Activated T-cell treated with anti-CD3 and anti-CD28 coated beads, Interleukin-2, amount 50 U/mL, for 1 hour (primary cell): ENCODE data around the gene RBM12.

ENCODE experiments used
- DNase-seq: peaks from one replicate; pipeline ENCODE4 v3.0.0-alpha.2; 2020

Gene RBM12

GRCh38 chr20:35619196-35620095 lies 45.3 kb downstream of the RBM12 start:
- peak; percentile 81 for DNase-seq

- DNase-seq, result peak; percentile 50
These were observed 46.2 kb downstream of the RBM12 start for GRCh38 chr20:35618263-35619131.

GRCh38 chr20:35617397-35618262 lies 47.1 kb downstream of the RBM12 start:
- peak; percentile 53 for DNase-seq

GRCh38 chr20:35616465-35617396 lies 48.0 kb downstream of the RBM12 start:
- DNase-seq, result no peak

- peak; percentile 100 for DNase-seq
These were observed 48.8 kb downstream of the RBM12 start, which contains the start of gene SPAG4 for GRCh38 chr20:35615667-35616464. Gene SPAG4, plus strand, starts transcription at chr20:35615829. Its CDS starts 175 bp downstream, at chr20:35616004.

GRCh38 chr20:35611482-35611881 lies 53.2 kb downstream of the RBM12 start:
- no peak for DNase-seq

- DNase-seq, result no peak
These were observed 53.8 kb downstream of the RBM12 start for GRCh38 chr20:35610833-35611427.

GRCh38 chr20:35607003-35607735 lies 57.5 kb downstream of the RBM12 start:
- no peak for DNase-seq

- no peak for DNase-seq
These were observed 58.6 kb downstream of the RBM12 start for GRCh38 chr20:35606127-35606526.

GRCh38 chr20:35604449-35604747 lies 60.3 kb downstream of the RBM12 start:
- DNase-seq, result no peak

GRCh38 chr20:35603695-35604448 lies 60.8 kb downstream of the RBM12 start:
- no peak for DNase-seq

- DNase-seq, result no peak
These were observed 61.7 kb downstream of the RBM12 start for GRCh38 chr20:35602851-35603495.

- DNase-seq, result no peak
These were observed 62.7 kb downstream of the RBM12 start for GRCh38 chr20:35601990-35602389.

GRCh38 chr20:35600993-35601973 lies 63.4 kb downstream of the RBM12 start:
- DNase-seq, result peak; percentile 85

GRCh38 chr20:35600176-35600992 lies 64.3 kb downstream of the RBM12 start:
- DNase-seq, result no peak

GRCh38 chr20:35599776-35600120 lies 65.0 kb downstream of the RBM12 start:
- DNase-seq, result no peak
